Upper lobe of left lung (tissue), 6 donors: ENCODE data around the gene ITPK1. TPM values are rescaled to one million over a fixed set of nuclear protein-coding genes. Genes with fewer than 3 reads are reported as not detected.

ENCODE experiments used
- ATAC-seq, 2 donors: fragments of 200-7000 bp; cut with Tn5 transposase; one replicate each; pipeline ENCODE4 v1.9.1; 2022; ENCODE audit warnings: mild to moderate bottlenecking in 2 of 2, moderate library complexity in 2 of 2; ENCODE audit not compliant: low FRiP score in 2 of 2
- DNase-seq, 2 donors: peaks; one replicate each; pipeline ENCODE4 v3.0.0-alpha.2; 2019 to 2020
- H3K27ac ChIP-seq, 4 donors: fragments of 200-600 bp; sonication (generic); one replicate each; pipeline ENCODE4 v1.5.1; 2016 to 2019
- H3K27me3 ChIP-seq, 4 donors: fragments of 200-600 bp; sonication (generic); one replicate each; pipeline ENCODE4 v1.5.1; 2017 to 2019
- H3K36me3 ChIP-seq, 4 donors: fragments of 200-600 bp; sonication (generic); one replicate each; pipeline ENCODE4 v1.5.1; 2016 to 2019
- H3K4me1 ChIP-seq, 4 donors: fragments of 200-600 bp; sonication (generic); one replicate each; pipeline ENCODE4 v1.5.1; 2018 to 2019
- H3K4me3 ChIP-seq, 4 donors: fragments of 200-600 bp; sonication (generic); one replicate each; pipeline ENCODE4 v1.5.1; 2017 to 2019; ENCODE audit warnings: mild to moderate bottlenecking in 2 of 4, moderate library complexity in 1 of 4
- H3K9me3 ChIP-seq, 4 donors: fragments of 200-600 bp; sonication (generic); one replicate each; pipeline ENCODE4 v1.5.1; 2018 to 2019
- EP300 ChIP-seq, 4 donors: sonication (generic); formaldehyde crosslinking; IDR thresholded peaks; one replicate each; pipeline ENCODE4 v1.5.1; 2017; ENCODE audit warnings: antibody characterized with exemption in 4 of 4, control low read depth in 2 of 4
- POLR2A ChIP-seq, 4 donors: fragments of 450-650 bp; IDR thresholded peaks; one replicate each; pipeline ENCODE4 v1.5.1; 2016 to 2017; ENCODE audit warnings: antibody characterized with exemption in 4 of 4, mild to moderate bottlenecking in 2 of 4
- POLR2AphosphoS5 ChIP-seq, 2 donors: sonication (generic); formaldehyde crosslinking; IDR thresholded peaks; one replicate each; pipeline ENCODE4 v1.5.1; 2017; ENCODE audit warnings: antibody characterized with exemption in 2 of 2
- WGBS, 2 donors: methylation state at CpG; one replicate each; pipeline ENCODE4 v1.1.5; 2017 to 2018; 5-methylcytosine and 5-hydroxymethylcytosine counted together
- total RNA-seq, 6 donors: library from RNA; depleted of rRNA in 4 of 6; stranded (reverse); fragments of >200 nt in 4 of 6; gene quantifications; one replicate each; pipeline versions ENCODE4 v1.1.0 to v1.2.1, GENCODE V29; 2016 to 2021
- TF ChIP-seq, protein P1 (sequence below), 6 experiments: fragments of 450-650 bp in 4 of 6; fragments of 200-600 bp in 2 of 6; sonication (generic) in 2 of 6; IDR thresholded peaks; one replicate each; pipeline ENCODE4 v1.5.1; 2016 to 2019; ENCODE audit warnings: antibody characterized with exemption in 6 of 6
- donor health status: DM: no; HTN: no; CAD: no; lungs with moderate emphysema.
- donor health status: DM: no; HTN: yes; CAD: no; lungs with severe emphysema.

The ITPK1 gene
- total RNA-seq, 6 donors from 2014 or later = 41.9 to 128 (median 86.1) TPM

DNA sequence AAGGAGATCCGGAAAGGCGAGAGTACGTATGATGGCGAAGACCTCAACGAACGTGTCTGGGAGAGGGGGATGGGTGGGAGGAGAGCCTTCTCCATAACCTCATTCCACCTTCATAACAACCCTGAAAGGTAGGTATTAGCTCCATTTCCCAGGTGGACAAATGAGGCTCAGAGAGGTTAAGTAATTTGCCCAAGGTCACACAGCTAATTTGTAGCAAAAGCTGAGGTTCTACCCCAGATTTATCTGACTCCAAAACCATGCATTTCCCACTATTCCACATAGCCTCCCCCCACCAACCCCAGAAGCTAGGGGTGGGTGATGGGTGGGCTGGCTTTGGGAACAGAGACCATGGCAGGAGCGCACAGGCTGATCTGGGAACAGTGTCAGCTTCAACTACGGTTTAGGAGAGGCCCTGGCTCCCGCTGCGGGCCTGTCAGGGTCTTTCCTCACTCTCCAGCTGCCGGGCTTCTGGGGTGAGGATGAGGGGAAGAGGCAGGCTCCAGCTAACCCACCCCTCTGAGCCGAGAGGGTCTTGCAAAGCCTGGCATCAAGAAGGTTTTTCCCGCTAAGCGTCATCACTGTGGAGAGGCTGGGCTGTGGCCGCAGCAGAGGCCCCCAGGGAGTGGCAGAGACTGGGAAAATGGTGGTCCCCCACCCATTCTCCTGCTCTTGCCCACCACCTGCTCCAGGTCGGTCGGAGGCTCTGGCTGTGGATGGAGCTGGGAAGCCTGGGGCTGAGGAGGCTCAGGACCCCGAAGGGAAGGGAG is 183.9 kb downstream of the ITPK1 start:
- WGBS, 2 donors = 87 to 89% methylated on average over 9 to 18 of the region's 18 CpGs

DNA sequence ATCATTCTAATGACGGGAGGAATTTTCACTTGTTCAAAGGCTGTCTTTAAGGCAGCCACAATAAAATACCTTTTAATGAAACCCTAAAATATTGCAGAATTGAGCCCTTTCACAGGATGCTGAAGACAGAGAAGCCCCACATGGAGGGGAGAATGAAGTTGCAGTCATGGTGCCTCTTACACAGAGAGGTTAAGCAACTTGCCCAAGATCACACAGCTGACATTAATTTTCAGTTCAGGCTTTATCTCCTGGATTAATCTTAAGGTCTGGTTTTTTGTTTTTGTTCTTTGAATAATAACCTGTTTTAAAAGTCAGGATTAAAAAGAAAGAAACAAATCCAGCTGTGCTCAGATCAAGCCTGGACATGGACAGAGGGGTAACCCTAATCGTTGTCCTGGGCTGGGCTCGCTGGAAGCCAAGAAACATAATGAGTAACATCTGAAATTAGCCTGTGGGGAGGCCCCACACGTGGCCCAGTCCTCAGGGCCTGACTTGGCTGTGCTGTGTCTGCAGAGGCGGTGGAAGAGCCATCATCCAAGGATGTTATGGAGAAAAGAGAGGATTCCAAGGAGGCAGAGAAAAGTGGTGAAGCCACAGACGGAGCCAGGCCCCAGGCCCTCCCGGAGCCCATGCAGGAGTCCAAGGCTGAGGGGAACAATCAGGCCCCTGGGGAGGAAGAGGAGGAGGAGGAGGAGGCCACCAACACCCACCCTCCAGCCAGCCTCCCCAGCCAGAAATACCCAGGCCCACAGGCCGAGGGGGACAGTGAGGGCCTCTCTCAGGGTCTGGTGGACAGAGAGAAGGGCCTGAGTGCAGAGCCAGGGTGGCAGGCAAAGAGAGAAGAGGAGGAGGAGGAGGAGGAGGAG is 184.8 kb downstream of the ITPK1 start:
- Histone ChIP-seq H3K4me3 (no peak overlapping the region), H3K36me3 (peaks cover 0 to 2% (median under 1%) of the 10 kb centered on the region in 4 donors), H3K4me1 (no peaks in the 10 kb centered on the region), H3K27me3 (no peaks in the 10 kb centered on the region), H3K9me3 (no peaks in the 10 kb centered on the region), H3K27ac (no peak overlapping the region)
- WGBS, 2 donors = 67 to 76% methylated on average over 8 of the region's 8 CpGs
- TF ChIP-seq POLR2A (IDR thresholded peaks at IDR 0.05) = no peak
- TF ChIP-seq, protein P1, sequence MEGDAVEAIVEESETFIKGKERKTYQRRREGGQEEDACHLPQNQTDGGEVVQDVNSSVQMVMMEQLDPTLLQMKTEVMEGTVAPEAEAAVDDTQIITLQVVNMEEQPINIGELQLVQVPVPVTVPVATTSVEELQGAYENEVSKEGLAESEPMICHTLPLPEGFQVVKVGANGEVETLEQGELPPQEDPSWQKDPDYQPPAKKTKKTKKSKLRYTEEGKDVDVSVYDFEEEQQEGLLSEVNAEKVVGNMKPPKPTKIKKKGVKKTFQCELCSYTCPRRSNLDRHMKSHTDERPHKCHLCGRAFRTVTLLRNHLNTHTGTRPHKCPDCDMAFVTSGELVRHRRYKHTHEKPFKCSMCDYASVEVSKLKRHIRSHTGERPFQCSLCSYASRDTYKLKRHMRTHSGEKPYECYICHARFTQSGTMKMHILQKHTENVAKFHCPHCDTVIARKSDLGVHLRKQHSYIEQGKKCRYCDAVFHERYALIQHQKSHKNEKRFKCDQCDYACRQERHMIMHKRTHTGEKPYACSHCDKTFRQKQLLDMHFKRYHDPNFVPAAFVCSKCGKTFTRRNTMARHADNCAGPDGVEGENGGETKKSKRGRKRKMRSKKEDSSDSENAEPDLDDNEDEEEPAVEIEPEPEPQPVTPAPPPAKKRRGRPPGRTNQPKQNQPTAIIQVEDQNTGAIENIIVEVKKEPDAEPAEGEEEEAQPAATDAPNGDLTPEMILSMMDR (IDR thresholded peaks at IDR 0.05) = no peak
- TF ChIP-seq POLR2AphosphoS5 (IDR thresholded peaks at IDR 0.05) = no peak
- no peak for TF ChIP-seq EP300 (IDR thresholded peaks at IDR 0.05)
- DNase-seq (no peak), ATAC-seq (no peak)

More for the DNA sequence above, 183.9 kb downstream of the ITPK1 start:
- peak in 1 of 2 donors; percentile 44 for DNase-seq
- no peak for ATAC-seq
- Histone ChIP-seq H3K27me3 (no peaks in the 10 kb centered on the region), H3K4me3 (no peak overlapping the region), H3K36me3 (peaks cover 0 to 10% (median 5%) of the 10 kb centered on the region in 4 donors), H3K27ac (no peak overlapping the region), H3K9me3 (no peaks in the 10 kb centered on the region), H3K4me1 (no peaks in the 10 kb centered on the region)
- TF ChIP-seq EP300 (IDR thresholded peaks at IDR 0.05) (no peak), POLR2AphosphoS5 (IDR thresholded peaks at IDR 0.05) (no peak), POLR2A (IDR thresholded peaks at IDR 0.05) (no peak)
- TF ChIP-seq, protein P1 (IDR thresholded peaks at IDR 0.05) = no peak

DNA sequence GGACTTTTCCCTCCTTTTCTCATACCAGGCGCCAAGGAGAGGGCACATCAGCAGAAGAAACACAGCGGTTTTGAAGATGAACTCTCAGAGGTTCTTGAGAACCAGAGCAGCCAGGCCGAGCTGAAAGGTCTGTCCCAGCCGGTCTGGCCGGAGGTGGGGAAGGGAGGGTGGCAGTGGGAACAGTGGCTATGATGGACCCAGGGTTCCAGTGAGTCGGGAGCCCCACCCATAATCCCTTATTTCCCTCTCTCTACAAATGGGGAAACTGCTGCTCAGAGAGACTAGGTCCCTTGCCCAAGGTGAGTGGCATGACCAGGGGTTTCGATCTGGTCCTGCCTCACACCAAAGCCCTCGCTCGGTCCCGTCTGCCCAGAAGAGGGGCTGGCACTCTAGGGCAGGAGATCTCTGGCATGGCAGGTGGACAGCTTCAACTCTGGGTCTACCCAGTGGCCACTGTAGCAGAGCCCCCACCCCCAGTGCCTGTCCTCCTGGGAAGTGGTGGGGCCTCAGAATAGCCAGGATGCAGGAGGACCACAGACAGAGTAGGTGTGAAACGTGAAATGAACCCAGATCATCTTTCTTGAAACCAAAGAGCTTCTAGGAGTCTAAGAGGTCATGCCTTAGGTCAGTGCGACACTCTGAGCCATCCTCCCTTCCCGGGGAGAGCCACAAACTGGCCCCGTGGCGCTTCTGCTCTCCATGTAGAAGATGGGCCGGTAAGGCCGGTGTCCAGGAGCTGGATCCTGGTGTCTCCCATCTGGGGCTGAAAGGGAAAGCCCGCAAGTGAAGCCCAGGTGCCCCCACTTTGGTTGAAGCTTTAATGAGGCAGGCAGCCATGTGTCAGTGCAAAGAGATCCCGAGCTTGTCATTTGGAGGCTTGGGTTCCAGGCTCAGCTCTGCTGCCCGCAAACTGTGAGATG is 185.8 kb downstream of the ITPK1 start:
- H3K36me3 ChIP-seq = no peaks in the 10 kb centered on the region
- no peak overlapping the region for H3K27ac ChIP-seq
- no peaks in the 10 kb centered on the region for H3K4me1 ChIP-seq
- 87 to 90% methylated on average over 17 to 20 of the region's 20 CpGs for WGBS, 2 donors
- no peaks in the 10 kb centered on the region for H3K9me3 ChIP-seq
- H3K4me3 ChIP-seq = no peak overlapping the region
- no peaks in the 10 kb centered on the region for H3K27me3 ChIP-seq
- ATAC-seq = no peak
- no peak for TF ChIP-seq POLR2A (IDR thresholded peaks at IDR 0.05)
- TF ChIP-seq EP300 (IDR thresholded peaks at IDR 0.05) = no peak
- TF ChIP-seq POLR2AphosphoS5 (IDR thresholded peaks at IDR 0.05) = no peak
- TF ChIP-seq, protein P1 (IDR thresholded peaks at IDR 0.05) = no peak
- no peak for DNase-seq

DNA sequence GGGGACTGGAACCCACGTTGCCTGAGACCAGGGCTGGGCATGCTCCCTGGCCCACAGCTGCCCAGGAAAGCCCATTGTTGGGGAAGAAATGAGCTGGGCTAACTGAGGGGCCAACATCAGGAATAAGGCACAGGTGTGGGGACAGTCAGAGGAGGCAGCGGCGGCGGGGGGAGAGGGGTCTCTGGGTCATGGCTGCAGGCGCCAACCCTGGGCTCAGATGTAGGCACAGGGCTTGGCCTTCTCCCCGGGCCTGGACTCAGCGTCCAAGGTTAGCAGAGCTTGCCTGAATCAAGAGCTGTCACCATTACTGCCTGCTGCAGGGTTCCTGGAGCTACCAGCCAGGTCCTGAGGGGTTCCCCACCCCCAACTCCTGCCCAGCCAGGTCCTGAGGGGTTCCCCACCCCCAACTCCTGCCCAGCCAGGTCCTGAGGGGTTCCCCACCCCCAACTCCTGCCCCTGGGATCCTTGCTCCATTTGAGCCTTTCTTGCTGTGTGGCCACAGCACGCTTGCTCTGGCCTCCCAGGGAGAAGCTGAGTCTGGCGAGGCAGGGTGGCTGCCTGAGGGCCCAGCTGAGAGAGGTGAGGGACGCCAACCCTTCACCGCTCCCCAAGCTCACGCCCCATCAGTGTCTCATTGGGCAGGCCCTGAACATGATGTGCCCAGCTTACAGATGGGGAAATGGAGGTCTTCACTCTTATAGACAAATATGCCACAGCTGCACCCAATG is 186.6 kb downstream of the ITPK1 start:
- TF ChIP-seq EP300 (IDR thresholded peaks at IDR 0.05) (no peak), POLR2AphosphoS5 (IDR thresholded peaks at IDR 0.05) (no peak), POLR2A (IDR thresholded peaks at IDR 0.05) (no peak)
- TF ChIP-seq, protein P1 (IDR thresholded peaks at IDR 0.05) = no peak
- H3K27ac ChIP-seq = no peak overlapping the region
- no peaks in the 10 kb centered on the region for H3K36me3 ChIP-seq
- H3K4me1 ChIP-seq = no peaks in the 10 kb centered on the region
- whole genome bisulfite sequencing, 2 donors = 82 to 84% methylated on average over 6 to 12 of the region's 12 CpGs
- H3K27me3 ChIP-seq = no peaks in the 10 kb centered on the region
- DNase-seq (peak in 1 of 2 donors; percentile 54), ATAC-seq (no peak)
- H3K9me3 ChIP-seq = no peaks in the 10 kb centered on the region
- H3K4me3 ChIP-seq = no peak overlapping the region
